Prostate gland (tissue), 2 donors: Measurements from ENCODE around the gene ZNF835. TPM values are rescaled to one million over a fixed set of nuclear protein-coding genes. Genes with fewer than 3 reads are reported as not detected.

Source experiments
- DNase-seq: peaks from one replicate; pipeline ENCODE4 v3.0.0-alpha.2; 2019; ENCODE audit warnings: low spot score
- H3K27ac ChIP-seq, 2 donors: fragments of 200-600 bp; sonication (generic); 2 replicates each; pipeline ENCODE4 v1.5.1; 2017 to 2019
- H3K27me3 ChIP-seq: fragments of 200-600 bp; sonication (generic); replicated peaks from 2 replicates; pipeline ENCODE4 v1.5.1; 2019; ENCODE audit not compliant: insufficient read depth
- H3K36me3 ChIP-seq, 2 donors: fragments of 200-600 bp; sonication (generic); 1 replicate in 1 of 2; 2 replicates in 1 of 2; pipeline versions ENCODE4 v1.5.1 to v1.8.1; 2017 to 2019
- H3K4me1 ChIP-seq: fragments of 200-600 bp; sonication (generic); replicated peaks from 2 replicates; pipeline ENCODE4 v1.5.1; 2019
- H3K4me3 ChIP-seq, 2 donors: fragments of 200-600 bp; sonication (generic); 2 replicates each; pipeline ENCODE4 v1.5.1; 2017 to 2019
- H3K9me3 ChIP-seq: fragments of 200-600 bp; sonication (generic); 2 replicates; pipeline ENCODE4 v1.5.1; 2017
- POLR2A ChIP-seq: fragments of 450-650 bp; IDR thresholded peaks from one replicate; pipeline ENCODE4 v1.6.1; 2016; ENCODE audit warnings: antibody characterized with exemption, mild to moderate bottlenecking
- POLR2AphosphoS5 ChIP-seq: sonication (generic); formaldehyde crosslinking; IDR thresholded peaks from one replicate; pipeline ENCODE4 v1.6.1; 2017; ENCODE audit warnings: antibody characterized with exemption
- WGBS: methylation state at CpG from one replicate; pipeline ENCODE4 v1.1.5; 2018; 5-methylcytosine and 5-hydroxymethylcytosine counted together
- intact Hi-C: fragments of 100-400 bp; cut with DNase I; formaldehyde crosslinking; loops from one replicate; pipeline ENCODE4 v1.14.2; 2022
- total RNA-seq, 2 donors: library from RNA; depleted of rRNA; stranded (reverse); fragments of >200 nt; gene quantifications; one replicate each; pipeline ENCODE4 v1.1.0, GENCODE V29; 2016
- TF ChIP-seq, protein P1 (sequence below), 4 experiments: fragments of 200-600 bp in 2 of 4; fragments of 450-650 bp in 2 of 4; sonication (generic) in 2 of 4; IDR thresholded peaks; 1 replicate in 3 of 4; 2 replicates in 1 of 4; pipeline ENCODE4 v1.5.1; 2016 to 2019; ENCODE audit warnings: antibody characterized with exemption in 4 of 4, mild to moderate bottlenecking in 2 of 4, moderate library complexity in 2 of 4

ZNF835 gene
- total RNA-seq, 2 donors from 2014 or later, result 2.5 to 4.5 TPM

GRCh38 chr19:56633021-56633420, 38.5 kb downstream of the ZNF835 start:
- H3K9me3 ChIP-seq, result no peaks in the 10 kb centered on the region

DNA sequence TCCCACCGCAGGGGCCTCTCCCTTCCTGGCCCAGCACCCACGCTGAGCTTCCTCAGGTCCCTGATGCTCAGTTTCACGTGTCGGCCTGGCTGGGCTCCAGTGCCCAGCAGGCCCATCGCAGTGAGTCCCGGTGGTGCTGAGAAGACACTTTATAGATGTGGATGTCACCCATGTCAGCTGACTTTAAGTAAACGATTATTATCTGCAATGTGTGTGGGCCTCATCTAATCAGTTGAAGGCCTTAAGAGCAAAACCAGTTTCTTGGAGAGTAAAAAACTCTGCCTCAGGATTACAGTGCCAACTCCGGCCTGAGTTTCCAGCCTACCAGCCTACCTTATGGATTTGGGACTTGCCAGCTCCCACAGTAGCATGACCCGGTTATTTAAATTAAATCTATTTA, 45.8 kb downstream of the ZNF835 start:
- Histone ChIP-seq H3K27ac (no peak overlapping the region), H3K4me1 (no peaks in the 10 kb centered on the region), H3K4me3 (no peak overlapping the region), H3K36me3 (peaks cover 0 to 10% of the 10 kb centered on the region in 2 donors), H3K9me3 (no peaks in the 10 kb centered on the region), H3K27me3 (no peaks in the 10 kb centered on the region)
- WGBS, result 94% methylated on average over 9 of the region's 9 CpGs
- TF ChIP-seq POLR2AphosphoS5, result no peak
- no peak for TF ChIP-seq POLR2A
- TF ChIP-seq, protein P1, sequence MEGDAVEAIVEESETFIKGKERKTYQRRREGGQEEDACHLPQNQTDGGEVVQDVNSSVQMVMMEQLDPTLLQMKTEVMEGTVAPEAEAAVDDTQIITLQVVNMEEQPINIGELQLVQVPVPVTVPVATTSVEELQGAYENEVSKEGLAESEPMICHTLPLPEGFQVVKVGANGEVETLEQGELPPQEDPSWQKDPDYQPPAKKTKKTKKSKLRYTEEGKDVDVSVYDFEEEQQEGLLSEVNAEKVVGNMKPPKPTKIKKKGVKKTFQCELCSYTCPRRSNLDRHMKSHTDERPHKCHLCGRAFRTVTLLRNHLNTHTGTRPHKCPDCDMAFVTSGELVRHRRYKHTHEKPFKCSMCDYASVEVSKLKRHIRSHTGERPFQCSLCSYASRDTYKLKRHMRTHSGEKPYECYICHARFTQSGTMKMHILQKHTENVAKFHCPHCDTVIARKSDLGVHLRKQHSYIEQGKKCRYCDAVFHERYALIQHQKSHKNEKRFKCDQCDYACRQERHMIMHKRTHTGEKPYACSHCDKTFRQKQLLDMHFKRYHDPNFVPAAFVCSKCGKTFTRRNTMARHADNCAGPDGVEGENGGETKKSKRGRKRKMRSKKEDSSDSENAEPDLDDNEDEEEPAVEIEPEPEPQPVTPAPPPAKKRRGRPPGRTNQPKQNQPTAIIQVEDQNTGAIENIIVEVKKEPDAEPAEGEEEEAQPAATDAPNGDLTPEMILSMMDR (IDR thresholded peaks at IDR 0.05), result no peak
- intact Hi-C loops, result no loop called here
- no peak for DNase-seq

More at GRCh38 chr19:56633021-56633420, 38.5 kb downstream of the ZNF835 start:
- Histone ChIP-seq H3K27ac (no peak overlapping the region), H3K4me3 (no peak overlapping the region), H3K27me3 (no peaks in the 10 kb centered on the region), H3K36me3 (no peaks in the 10 kb centered on the region), H3K4me1 (no peaks in the 10 kb centered on the region)
- no peak for TF ChIP-seq POLR2AphosphoS5
- no peak for TF ChIP-seq POLR2A
- TF ChIP-seq, protein P1 (IDR thresholded peaks at IDR 0.05), result no peak
- DNase-seq, result no peak
- 31% methylated on average over 1 of the region's 1 CpG for WGBS
- intact Hi-C loops, result no loop called here

DNA sequence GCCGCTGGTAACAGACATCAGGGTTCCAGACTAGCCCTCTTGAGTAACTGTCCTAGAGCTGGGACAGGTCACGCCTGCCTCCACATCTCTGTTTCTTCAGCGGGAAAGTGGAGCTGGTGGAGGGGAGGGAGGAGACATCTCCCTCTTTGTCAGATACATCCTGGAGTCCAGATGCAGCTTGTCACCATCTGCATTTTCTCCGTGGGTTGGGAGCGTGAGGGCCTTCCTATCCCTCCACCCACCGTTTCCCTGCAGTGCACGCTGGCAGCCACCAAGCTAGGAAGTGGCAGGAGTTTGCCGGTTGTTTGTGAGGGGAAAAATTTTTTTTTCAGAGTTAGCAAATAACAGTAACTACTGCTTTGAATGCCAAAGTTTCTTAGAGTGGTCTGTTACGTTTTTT, 48.6 kb downstream of the ZNF835 start:
- H3K27me3 ChIP-seq, result no peaks in the 10 kb centered on the region
- intact Hi-C loops, result no loop called here
- no peak for DNase-seq
- H3K27ac ChIP-seq, result no peak overlapping the region
- H3K4me1 ChIP-seq, result no peaks in the 10 kb centered on the region
- H3K36me3 ChIP-seq, result peaks cover 0 to 10% of the 10 kb centered on the region in 2 donors
- WGBS, result 82% methylated on average over 9 of the region's 9 CpGs
- TF ChIP-seq POLR2A (no peak), POLR2AphosphoS5 (no peak)
- TF ChIP-seq, protein P1 (IDR thresholded peaks at IDR 0.05), result no peak
- no peaks in the 10 kb centered on the region for H3K9me3 ChIP-seq
- H3K4me3 ChIP-seq, result no peak overlapping the region

GRCh38 chr19:56622374-56622773, 49.2 kb downstream of the ZNF835 start:
- peaks cover 0 to 10% of the 10 kb centered on the region in 2 donors for H3K36me3 ChIP-seq
- intact Hi-C loops, result no loop called here

DNA sequence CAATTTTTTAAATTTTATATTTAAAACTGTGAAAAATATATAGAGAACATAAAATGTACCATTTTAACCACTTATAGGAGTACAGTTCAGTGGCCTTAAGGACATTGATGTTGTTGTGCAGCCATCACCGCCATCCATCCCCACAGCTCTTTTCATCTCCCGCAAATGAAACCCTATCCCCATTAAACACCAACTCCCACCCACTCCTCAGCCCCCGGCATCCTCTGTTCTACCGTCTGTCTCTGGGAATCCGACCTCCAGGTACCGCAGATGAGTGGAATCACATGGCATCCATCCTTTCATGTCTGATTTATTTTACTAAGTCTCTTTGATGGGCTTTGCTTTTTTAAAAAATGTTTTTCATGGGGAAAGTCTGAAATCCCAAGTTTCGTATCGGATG, 52.4 kb downstream of the ZNF835 start:
- H3K9me3 ChIP-seq, result no peaks in the 10 kb centered on the region
- intact Hi-C loops, result no loop called here
- WGBS, result 59% methylated on average over 8 of the region's 8 CpGs
- peaks cover 0 to 10% of the 10 kb centered on the region in 2 donors for H3K36me3 ChIP-seq
- TF ChIP-seq POLR2A (no peak), POLR2AphosphoS5 (no peak)
- TF ChIP-seq, protein P1 (IDR thresholded peaks at IDR 0.05), result no peak
- H3K4me3 ChIP-seq, result no peak overlapping the region
- no peaks in the 10 kb centered on the region for H3K27me3 ChIP-seq
- H3K4me1 ChIP-seq, result no peaks in the 10 kb centered on the region
- DNase-seq, result no peak
- no peak overlapping the region for H3K27ac ChIP-seq

More at GRCh38 chr19:56622374-56622773, 49.2 kb downstream of the ZNF835 start:
- no peak overlapping the region for H3K27ac ChIP-seq
- no peaks in the 10 kb centered on the region for H3K27me3 ChIP-seq
- no peak for DNase-seq
- H3K4me3 ChIP-seq, result no peak overlapping the region
- WGBS, result 91% methylated on average over 37 of the region's 37 CpGs
- H3K9me3 ChIP-seq, result no peaks in the 10 kb centered on the region
- H3K4me1 ChIP-seq, result no peaks in the 10 kb centered on the region
- TF ChIP-seq, protein P1 (IDR thresholded peaks at IDR 0.05), result no peak
- no peak for TF ChIP-seq POLR2AphosphoS5
